DMS53 treated with DMSO at 0.1 percent for 48 hours (cell line): ENCODE measurements around the gene AOPEP.
A peak's percentile ranks its signal among the peaks of the same experiment; 100 is the strongest.

Experiments
- DNase-seq: peaks from one replicate; lab custom pipeline; 2025; ENCODE audit not compliant: unreplicated experiment; lab: John Stamatoyannopoulos, UW

Gene AOPEP, protein sequence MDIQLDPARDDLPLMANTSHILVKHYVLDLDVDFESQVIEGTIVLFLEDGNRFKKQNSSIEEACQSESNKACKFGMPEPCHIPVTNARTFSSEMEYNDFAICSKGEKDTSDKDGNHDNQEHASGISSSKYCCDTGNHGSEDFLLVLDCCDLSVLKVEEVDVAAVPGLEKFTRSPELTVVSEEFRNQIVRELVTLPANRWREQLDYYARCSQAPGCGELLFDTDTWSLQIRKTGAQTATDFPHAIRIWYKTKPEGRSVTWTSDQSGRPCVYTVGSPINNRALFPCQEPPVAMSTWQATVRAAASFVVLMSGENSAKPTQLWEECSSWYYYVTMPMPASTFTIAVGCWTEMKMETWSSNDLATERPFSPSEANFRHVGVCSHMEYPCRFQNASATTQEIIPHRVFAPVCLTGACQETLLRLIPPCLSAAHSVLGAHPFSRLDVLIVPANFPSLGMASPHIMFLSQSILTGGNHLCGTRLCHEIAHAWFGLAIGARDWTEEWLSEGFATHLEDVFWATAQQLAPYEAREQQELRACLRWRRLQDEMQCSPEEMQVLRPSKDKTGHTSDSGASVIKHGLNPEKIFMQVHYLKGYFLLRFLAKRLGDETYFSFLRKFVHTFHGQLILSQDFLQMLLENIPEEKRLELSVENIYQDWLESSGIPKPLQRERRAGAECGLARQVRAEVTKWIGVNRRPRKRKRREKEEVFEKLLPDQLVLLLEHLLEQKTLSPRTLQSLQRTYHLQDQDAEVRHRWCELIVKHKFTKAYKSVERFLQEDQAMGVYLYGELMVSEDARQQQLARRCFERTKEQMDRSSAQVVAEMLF

DNA sequence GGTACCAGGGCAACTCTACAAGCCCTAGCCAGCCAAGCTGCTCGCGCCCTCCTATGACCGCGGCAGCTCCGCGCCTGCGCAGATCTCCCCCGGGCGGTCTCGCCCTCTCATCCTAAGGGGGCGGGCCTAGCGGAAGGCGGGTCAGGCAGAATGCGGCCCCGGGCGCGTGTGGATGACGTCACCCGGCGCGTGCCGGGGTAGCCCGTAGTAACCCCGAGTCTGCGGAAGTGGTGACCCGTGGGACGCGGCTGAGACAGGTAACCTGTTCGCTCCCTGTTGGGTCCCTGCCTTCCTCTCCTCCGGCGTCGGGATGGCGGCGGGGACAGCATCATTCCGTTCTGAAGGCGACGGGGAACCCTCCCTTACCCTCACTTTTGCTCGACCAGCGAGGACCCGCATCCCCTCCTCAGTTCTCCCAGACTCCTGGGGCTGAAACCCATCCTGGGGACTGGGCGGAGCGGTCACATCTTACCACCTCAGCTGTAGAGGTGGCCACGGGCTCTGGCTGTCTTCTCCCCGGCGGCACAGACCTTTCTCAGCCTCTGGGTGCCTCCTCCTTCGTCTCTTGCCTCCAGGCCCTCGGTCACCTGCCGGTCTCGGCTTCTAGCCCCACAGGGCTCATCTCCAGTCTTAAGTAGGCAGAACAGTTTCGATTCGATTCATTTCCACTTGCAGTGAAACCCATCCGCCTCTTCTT, at the start of gene AOPEP:
Gene AOPEP (plus strand): TSS at position 205 of the 697 bp plus-strand sequence. CDS start 33,085 bp downstream, outside the sequence.
- DNase-seq, result peak; percentile 83

DNA sequence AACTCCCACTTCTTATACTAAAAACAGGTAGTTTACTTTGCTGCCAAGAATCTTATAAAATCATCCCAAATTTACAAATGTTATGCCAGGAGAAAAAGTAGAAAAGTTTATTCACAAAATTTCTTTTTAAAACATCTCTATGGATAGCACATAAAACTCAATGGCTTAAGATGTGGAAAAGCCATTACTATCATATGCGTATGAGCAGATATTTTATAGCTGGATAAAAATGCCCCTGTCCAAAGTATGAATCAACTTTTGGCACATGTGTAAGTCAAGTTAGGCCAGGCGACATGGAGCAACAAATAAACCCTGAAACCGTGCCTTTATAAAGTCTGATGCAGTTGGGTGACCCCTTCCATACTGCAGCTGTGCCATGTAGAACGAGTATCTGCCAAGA, 48.6 kb upstream of the AOPEP start:
- DNase-seq, result no peak

DNA sequence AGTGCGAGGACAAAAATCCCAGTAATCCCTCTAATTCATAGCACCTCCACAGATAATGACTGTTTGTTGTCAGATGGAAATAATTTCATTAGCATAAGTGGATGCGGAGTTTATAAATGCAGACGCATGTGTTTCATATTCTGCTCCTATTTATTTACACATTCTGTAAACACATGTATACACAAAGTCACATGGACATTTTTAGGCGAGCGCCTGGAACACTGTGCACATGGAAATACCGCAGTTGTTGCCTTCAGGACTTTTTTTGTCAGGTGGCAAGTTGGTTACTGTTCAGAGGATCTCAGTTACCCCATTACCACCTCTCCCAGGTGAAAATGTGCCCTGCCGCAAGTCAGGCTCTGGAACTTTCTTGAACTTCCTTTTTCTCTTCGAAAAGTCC, 46.9 kb upstream of the AOPEP start:
- no peak for DNase-seq

DNA sequence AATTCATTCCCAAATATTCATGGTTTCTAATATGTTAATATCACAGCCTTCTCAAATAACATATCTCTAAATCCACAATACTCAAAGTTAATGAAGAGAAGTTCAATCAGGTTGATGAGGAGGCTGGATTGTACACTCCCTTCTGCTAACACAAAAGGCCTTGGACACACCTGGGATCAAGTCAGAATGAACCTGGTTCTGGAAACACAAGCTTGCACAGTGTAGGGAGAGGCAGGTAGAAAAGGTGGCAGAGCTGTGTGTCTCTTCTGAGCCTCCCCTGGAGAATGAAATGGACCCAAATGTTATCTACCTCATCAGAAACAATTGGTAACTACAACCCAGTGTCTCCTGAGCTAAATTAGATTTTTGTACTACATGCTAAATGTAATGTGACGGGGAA, 46.5 kb upstream of the AOPEP start:
- no peak for DNase-seq

DNA sequence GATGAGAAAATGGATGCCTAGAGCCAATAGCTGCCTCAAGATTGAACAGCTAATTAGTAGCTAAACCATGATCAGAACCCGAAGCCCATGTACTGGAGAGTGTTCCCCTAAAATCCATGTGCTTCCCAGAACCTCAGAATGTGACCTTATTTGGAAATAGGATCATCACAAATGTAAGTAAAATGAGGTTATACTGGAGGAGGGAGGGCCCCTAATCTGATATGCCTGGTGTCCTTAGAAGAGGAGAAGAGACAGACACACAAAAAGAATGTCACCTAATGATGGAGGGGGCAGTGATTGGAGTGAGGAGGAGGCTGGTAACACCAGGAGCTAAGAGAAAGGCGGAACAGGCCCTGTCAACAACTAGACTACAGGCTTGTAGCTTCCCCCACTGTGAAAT, 45.9 kb upstream of the AOPEP start:
- no peak for DNase-seq

DNA sequence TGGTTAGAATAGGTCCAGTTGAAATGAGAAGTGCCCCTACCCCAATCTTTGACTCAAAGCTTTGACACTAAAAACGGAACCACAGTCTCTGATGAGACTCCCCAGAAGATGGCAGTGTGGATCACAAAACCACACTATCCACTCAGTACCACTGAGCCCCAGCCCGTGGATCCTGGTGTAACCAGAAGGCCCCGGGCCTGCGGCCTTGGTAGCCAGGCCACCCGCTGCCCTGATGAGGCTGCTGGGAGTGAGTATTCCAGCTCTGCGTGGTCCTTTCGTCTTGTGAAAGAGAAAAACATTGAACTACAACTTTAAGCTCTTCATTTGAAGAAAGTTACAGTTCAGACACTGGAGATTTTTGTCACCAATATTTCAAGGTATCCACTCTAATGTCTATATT, 45.0 kb upstream of the AOPEP start:
- peak; percentile 32 for DNase-seq

DNA sequence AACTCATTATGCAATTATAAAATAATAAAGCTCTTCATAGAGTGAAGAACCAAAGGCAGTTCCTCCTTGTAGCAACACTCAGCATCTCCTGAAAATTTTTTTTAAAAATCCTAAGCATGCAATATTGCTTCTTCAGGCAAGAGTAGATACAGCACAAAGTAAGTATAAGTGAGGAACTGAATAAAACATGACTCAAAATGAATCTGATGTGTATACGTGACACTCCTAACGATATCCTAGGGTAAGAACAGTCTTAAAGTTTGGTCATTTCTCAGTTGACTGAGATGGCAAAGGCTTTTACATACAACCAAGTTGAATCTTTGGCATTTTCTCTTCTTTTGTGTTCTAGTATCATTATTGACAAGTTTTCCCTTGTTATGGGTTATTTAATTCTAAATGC, 41.1 kb upstream of the AOPEP start:
- DNase-seq, result no peak

DNA sequence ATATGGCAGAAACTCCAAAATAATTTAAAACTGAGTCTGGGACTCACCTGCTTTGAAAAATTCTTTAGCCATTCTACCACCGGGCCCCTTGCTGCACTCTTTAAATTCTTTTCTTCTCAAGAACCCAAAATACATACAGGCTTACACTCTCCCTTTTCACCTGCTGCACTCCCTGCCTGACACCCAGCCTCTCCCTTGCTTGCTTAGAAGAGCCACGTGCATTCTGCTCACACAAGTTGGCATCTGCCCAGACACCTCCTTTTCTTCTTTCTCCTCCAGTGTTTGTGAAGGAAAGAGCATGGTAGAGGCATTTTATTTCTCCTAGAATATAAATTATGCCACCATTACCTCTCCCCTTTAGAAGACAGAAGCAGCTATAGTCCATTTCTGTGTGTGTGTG, 39.0 kb upstream of the AOPEP start:
- DNase-seq, result no peak

DNA sequence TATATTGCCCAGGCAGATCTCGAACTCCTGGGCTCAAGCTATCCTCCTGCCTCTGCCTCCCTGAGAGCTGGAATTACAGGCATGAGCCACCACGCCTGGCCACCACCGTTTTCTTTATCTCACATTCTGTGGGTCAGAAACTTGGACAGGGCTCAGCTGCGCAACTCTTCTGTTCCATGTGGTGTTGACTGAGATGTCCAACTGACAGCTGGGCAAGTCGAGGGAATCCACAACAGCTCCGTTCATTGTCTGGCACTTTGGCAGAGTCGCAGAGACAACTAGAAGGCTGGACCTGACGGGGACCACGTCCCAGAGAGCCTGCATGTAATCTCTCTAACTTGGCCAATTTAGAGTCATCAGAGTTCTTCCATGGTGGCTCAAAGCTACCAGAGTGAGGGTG, 36.2 kb upstream of the AOPEP start:
- no peak for DNase-seq

DNA sequence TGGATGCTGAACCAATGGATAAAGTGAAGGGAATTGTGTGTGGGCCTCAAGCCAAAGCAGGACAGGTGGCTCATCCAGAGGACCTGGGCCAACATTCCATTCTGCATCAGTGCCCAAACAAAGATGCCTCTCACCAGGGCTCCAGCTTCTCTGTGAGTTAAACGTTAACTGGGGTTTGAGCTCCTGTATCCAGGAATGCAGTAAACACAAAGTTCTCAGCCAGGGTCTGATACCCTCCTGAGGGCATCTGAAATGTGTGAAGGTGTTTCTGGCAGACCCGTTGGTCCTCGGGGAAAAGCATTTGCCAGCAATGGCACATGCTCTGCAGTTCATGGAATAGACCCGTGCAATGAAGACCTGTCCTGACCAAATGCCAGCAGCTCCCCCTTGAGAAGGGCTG, 33.9 kb upstream of the AOPEP start:
- peak; percentile 72 for DNase-seq

DNA sequence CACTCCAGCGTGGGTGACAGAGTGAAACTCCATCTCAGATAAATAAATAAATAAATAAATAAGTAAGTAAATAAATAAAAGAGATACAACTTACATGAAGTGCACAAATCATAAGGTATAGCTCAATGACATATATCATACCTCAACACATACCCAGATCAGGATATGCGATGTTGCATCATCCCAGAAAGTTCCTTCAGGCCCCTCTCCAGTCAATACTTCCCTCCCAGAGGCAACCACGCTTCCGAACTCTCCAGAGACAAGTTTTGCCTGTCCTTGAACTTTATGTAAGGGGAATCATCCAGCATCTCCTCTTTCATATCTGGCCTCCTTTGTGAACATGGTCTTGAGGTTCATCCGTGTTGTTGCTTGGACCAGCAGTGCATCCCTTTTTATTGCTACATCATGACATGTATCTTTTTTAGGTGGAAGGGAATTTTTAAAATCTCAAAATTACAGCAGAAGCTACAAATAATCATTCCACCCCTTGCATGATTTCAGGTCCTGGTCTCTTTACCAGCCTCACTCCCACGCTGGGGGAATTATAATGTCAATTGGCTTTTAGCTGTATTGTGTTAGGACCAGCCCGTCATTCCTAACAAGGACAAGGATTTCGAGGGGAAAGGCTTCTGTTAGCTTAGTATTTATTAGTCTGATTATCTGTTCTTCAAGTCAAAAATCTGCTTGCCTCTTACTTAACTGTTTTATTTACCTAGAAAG, 32.9 kb upstream of the AOPEP start:
- no peak for DNase-seq

DNA sequence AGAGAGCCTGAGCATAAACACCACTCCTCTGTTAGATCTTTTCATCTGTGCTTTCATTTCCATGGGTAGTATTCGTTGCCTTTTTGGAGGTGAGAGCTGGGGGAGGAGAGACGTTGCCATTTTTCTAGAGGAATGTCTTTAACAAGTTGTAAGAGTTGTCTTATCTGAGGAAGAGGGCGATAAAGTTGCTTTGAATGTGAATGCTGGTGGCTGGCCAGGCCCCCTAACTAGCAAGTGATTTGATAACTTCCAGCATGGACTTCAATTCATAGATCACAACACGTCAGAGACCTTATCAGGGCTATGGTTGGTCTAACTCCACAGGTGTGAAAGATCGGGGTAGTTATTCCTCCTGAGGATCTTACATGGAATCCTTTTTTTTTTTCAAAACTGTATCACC, 30.0 kb upstream of the AOPEP start:
- no peak for DNase-seq

DNA sequence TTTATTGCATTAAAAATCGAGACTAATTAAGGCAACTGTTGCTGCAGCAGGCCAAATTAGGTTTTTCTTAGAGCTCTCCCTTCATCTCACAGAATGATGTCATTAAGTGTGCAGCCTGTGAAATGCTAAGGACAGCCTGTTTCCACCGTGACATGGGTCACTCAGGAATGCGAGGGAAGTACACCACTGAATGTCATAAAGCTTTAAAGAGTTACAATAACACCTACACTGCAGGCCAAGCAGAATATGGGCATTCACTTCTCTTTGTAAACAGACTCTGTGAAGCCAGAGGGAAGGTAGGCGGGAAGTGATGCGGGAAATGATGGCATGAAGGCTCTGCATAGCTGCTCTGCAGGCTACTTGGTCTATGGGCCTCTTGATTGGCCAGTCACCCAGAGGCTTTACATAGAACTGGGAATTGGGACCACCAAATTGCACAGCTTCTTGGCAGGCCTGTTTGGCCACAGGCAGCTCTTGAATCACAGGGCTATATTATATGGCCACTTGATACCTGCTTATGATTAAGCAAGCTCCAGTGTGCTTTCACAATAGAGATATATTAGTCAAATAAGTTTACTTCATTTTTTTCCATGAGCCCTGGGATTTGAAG, 28.4 kb upstream of the AOPEP start:
- DNase-seq, result no peak

DNA sequence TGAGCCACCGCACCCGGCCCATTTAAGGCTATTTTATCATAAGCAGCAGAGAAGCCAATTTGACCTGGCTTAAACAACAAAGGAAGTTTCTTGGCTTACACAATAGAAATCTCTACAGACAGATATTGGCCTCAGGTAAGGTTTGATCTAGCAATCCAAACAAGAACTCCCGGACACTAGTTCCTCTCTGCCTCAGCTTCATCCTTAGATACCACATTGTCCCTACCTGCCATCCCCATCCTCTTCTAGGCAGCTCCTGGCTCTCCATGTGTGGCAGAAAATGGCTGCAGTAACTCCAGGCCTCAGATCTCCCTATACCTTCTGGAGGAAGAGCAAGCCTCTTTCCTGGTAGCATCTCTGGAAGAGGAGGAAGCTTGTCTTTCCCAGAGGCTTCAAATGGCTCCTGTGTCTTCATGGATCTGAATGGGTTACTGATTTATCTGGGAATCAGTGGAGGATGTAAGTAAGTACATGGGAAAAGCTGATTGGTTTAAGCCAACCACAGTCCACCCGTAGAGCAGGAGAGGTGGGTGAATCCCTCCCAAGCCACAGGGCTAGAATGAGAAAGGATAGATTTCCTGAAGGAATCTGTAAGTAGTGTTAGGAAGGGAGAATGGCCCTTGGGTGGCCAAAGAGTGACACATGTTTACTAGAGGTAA, 26.7 kb upstream of the AOPEP start:
- DNase-seq, result no peak

DNA sequence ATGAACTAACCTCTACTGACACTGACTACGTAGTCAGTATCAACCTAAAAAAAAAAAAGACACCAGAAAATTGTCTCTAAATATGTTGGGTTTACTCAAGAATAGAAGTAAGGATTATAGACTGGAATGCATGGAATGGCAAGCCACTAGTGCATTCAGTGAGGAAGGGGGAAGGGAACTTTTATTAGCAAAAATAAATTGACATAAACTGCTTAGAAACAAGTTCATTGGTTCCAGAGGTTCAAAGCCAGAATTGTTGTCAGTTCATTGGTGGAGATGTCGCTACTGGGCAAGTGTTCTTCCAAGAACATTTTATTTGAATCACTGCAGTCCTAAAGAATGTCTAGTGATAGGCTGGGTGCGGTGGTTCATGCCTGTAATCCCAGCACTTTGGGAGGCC, 26.1 kb upstream of the AOPEP start:
- no peak for DNase-seq

DNA sequence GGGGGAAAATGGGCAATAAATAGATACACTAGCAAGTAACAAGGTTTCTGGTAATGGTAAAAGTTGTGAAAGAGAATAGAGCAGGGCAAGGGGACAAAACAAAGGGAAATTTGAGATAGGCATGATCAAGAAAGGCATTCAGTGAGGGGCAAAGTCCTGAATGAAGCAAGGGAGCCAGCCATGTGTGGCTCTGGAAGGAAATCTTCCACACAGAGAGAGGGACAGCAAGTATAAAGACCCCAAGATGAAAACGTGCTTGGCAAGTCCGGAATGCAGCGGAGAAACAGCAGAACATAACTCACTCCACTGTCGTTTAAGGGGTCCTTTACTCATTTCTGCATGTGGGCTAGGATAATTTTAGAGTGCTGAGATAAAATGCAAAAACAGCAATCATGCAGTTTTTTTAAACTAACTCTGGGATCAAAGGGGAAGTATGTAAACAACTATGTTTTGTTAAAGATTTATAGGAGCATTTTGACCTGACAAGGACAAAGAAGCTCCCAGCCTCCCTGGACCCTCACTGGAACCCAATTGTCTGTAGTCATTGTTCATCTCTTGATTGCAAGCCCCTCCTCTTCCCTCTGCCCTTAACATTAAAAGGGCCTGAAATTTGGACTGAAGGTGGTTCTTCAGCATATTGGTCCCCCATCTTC, 22.9 kb upstream of the AOPEP start:
- DNase-seq, result no peak

DNA sequence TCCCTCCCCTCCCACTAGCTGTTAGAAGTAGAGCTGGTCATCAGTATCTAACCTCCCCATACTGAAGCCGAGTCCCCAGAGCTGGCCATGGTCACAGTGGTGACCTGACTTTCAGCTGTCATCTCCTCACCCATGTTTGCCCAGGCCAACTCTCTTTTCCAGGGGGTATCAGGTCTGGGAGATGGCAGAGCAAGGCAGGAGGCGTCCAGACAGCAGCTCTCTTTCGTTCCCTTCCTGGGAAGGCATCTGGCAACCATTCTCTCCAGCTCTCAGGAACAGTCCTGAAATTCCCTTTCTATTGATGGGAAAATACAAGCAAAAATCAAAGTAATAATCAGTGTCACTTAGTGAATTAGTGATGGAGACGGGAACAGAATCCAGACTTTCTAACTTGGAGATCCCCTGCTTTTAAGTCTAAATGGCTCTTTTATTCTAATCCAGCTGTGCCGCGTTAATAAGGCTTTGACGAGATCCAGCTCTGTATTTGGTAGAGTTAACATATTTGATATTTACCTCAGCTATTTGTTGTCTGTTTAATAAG, 21.3 kb upstream of the AOPEP start:
- no peak for DNase-seq

DNA sequence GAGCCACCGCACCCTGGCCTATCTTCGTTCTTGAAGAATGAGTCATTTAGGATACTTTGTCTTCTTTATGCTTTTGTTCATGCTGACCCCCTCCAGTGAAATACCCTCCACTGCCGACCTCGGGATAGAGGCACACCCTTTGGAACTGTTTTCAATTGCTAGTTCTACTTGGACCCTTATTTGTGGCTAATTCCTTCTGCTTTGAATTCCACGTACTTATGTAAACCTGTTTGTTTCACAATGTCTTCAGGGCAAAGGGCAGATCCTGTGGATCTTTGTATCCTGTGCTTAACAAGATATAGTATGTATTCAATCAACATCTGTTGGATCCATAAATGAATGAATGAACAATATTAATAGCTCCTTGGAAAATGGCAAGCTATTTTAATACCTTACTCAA, 19.6 kb upstream of the AOPEP start:
- no peak for DNase-seq

DNA sequence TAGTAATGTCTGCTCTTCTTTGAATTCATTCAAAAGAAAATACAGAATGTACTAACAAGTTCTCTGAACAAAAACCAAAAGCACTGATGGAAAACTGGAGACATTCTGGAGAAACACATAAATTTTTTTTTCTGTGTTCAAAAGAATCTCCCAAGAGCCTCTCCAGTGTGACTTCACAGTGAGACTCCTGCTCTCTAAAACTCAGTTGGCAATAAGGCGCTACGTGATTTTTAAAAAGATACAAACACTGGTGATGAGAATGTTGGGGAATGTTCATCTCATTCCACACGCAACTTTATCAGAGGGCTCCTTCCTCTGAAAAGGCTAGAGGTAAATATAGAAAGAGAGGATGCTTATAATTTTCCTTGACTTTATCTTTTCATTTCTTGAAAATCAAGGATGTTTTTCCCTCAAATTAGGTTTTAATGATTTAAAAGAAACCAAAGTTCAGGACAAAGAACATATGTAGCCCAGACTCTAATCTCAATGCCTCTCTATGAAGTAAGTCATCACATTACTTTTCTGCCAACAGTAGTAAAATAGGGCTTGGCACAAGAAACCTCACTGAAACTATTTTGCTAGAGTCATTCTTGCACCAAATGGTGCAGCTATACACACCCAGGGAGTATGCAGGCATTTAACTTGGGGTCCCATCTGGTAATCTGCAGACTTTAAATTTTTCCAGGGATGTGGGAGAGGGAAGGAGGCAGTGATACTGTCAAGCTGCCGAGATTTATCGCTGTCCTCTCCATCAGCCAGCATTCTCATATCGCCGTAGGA, 12.9 kb upstream of the AOPEP start:
- DNase-seq, result no peak
